LNCaP clone FGC (cell line): ENCODE results near the gene TDO2.
"Not testable (repeated sequence)": the region's sequence is repeated elsewhere in the genome, so short reads cannot be mapped to it uniquely, and the experiment has no call there.

Source experiments
- DNase-seq: peaks from one replicate; pipeline ENCODE4 v3.0.0-alpha.2; 2011; ENCODE audit warnings: low read depth
- H3K4me3 ChIP-seq: 2 replicates; pipeline ENCODE4 v1.5.1; 2011; ENCODE audit warnings: mild to moderate bottlenecking, low read depth, low read length, control low read depth
- TF ChIP-seq, protein P1 (sequence below): IDR thresholded peaks from 2 replicates; pipeline ENCODE4 v1.5.1; 2012; ENCODE audit warnings: mild to moderate bottlenecking; ENCODE audit not compliant: control insufficient read depth, insufficient read depth; ENCODE audit errors: extremely low read depth

TDO2 gene

GRCh38 chr4:155889031-155889793 lies 14.3 kb upstream of the TDO2 start:
- TF ChIP-seq, protein P1, sequence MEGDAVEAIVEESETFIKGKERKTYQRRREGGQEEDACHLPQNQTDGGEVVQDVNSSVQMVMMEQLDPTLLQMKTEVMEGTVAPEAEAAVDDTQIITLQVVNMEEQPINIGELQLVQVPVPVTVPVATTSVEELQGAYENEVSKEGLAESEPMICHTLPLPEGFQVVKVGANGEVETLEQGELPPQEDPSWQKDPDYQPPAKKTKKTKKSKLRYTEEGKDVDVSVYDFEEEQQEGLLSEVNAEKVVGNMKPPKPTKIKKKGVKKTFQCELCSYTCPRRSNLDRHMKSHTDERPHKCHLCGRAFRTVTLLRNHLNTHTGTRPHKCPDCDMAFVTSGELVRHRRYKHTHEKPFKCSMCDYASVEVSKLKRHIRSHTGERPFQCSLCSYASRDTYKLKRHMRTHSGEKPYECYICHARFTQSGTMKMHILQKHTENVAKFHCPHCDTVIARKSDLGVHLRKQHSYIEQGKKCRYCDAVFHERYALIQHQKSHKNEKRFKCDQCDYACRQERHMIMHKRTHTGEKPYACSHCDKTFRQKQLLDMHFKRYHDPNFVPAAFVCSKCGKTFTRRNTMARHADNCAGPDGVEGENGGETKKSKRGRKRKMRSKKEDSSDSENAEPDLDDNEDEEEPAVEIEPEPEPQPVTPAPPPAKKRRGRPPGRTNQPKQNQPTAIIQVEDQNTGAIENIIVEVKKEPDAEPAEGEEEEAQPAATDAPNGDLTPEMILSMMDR = no peak
- DNase-seq = no peak

DNA sequence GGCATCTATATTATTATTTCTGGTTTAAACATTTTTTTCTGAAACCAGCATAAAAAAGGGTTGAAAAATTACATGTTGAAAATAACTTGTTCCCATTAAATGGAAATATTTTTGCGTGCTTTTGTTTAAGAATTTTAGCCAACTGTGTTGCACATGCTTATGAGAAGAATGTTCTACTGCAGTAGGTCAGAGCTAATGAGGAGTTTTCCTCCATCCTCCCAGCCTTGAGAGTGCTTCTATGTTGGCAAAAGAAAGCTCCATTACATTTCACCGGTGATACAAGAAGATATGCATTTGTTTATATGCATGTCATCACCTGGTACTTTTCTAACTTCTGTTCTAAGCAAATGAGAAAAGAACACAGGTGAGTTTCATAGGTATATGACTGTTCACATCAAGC lies 13.6 kb upstream of the TDO2 start:
- H3K4me3 ChIP-seq = no peak overlapping the region
- DNase-seq = no peak
- TF ChIP-seq, protein P1 = no peak

More at GRCh38 chr4:155889031-155889793, 14.3 kb upstream of the TDO2 start:
- H3K4me3 ChIP-seq = no peak overlapping the region

DNA sequence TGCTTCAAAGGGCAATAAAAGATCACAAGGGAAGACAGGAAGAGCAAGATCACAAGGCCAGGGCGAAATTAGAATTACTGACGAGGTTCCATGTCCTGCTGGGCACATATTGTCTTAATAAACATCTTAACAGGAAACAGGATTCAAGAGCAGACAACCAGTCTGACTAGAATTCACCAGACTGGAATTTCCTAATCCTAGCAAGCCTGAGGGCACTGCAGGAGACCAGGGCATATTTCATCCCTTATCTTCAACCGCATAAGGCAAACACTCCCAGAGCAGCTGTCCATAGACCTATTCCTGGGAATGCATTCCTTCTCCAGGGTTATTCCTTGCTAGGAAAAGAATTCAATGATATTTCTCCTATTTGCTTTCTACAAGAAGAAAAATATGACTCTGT lies 12.4 kb upstream of the TDO2 start:
- no peak overlapping the region for H3K4me3 ChIP-seq
- TF ChIP-seq, protein P1 = no peak
- DNase-seq = peak; percentile 19

DNA sequence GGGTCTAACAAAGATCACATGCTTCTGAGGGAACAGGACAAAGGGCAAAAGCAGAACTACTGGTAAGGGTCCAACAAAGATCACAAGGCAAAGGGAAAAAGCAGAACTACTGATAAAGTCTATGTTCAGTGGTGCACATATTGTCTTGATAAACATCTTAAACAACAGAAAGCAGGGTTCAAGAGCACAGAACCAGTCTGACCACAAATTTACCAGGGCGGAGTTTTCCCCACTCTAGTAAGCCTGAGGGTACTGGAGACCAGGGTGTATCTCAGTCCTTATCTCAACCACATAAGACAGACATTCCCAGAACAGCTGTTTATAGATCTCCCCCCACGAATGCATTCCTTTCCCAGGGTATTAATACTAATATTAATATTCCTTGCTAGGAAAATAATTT lies 5.1 kb upstream of the TDO2 start:
- not testable (repeated sequence) for H3K4me3 ChIP-seq, DNase-seq

GRCh38 chr4:155899891-155900290 lies 3.6 kb upstream of the TDO2 start:
- DNase-seq = no peak
- H3K4me3 ChIP-seq = no peak overlapping the region
- TF ChIP-seq, protein P1 = no peak

GRCh38 chr4:155900381-155900780 lies 3.1 kb upstream of the TDO2 start:
- DNase-seq = no peak
- TF ChIP-seq, protein P1 = no peak
- no peak overlapping the region for H3K4me3 ChIP-seq

DNA sequence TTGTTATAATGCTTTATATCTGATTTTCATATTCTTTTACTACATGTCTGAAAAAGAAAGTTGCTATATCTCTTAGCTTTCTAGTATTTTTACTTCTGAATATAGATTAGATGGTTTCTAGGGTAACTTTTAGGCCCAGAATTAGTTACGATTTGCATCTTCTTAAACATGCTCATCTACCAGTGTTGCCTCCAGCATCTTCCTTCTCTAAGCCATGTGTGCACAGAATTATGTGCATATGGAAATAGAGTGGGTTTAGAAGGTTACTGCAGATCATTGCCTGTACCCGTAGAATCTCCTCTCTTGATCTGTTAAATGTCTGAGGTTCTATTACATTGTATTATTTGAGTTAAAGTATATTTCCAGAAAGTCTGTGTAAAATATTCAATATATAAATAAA lies 2.5 kb upstream of the TDO2 start:
- TF ChIP-seq, protein P1 = no peak
- no peak for DNase-seq
- no peak overlapping the region for H3K4me3 ChIP-seq

DNA sequence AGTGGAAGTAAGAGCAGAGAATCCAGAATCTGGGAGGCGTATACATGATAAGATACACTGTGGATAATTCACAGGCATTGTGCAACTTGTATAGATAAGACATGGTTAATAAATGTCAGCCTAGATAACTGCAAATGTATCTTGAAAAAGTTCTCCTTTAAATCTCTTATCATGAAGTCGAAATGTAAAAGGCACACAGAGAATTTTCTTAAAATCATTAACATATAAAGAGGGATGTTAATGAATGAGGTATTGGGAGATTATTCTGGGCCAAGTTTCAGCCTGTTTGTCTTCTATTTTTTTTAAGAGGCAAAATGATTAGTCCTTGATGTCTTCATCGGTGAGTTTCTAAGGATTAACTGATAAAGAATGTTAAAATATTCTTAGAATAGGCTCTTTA lies 835 bp downstream of the TDO2 start:
- no peak overlapping the region for H3K4me3 ChIP-seq
- DNase-seq = no peak
- TF ChIP-seq, protein P1 = no peak
